ENCODE measurements around the gene TMEM74B. TPM values are rescaled to one million over a fixed set of nuclear protein-coding genes. Genes with fewer than 3 reads are reported as not detected.

The TMEM74B gene
- total RNA-seq, 1 experiment from 2014 or later: 4.9 TPM

- Histone ChIP-seq H3K27ac (ENCODE audit: insufficient read length, low read depth, low read length) (no peak overlapping the region), H3T11ph (ENCODE audit: low read length) (no peak overlapping the region), H3K4me2 (ENCODE audit: insufficient read depth, insufficient read length, low read length) (no peak overlapping the region), H3K23ac (ENCODE audit: insufficient read length, low read depth, low read length) (no peak overlapping the region), H3K27me3 (ENCODE audit: insufficient read depth, low read length) (no peaks in the 10 kb centered on the region; the same call in 1 of the 2 replicates), H3K56ac (ENCODE audit: insufficient read length, low read depth, low read length) (no peak overlapping the region), H3K4ac (ENCODE audit: low read depth, low read length) (no peak overlapping the region), H4K91ac (ENCODE audit: insufficient read length, low read depth, low read length) (no peak overlapping the region), H4K5ac (ENCODE audit: insufficient read length, low read depth, low read length) (no peak overlapping the region), H3K23me2 (ENCODE audit: insufficient read length, low read depth, low read length, poor library complexity, severe bottlenecking) (no peaks in the 10 kb centered on the region), H2BK120ac (ENCODE audit: low read depth, low read length, poor library complexity, severe bottlenecking) (no peak overlapping the region), H4K8ac (replicated peaks; ENCODE audit: insufficient read length, low read depth, low read length) (no peak overlapping the region), H3K18ac (ENCODE audit: insufficient read length, low read depth, low read length) (no peak overlapping the region), H3K9me3 (ENCODE audit: control insufficient read depth, low read depth, low read length) (no peaks in the 10 kb centered on the region), H3K9ac (ENCODE audit: extremely low read depth, insufficient read length, low read length) (no peak overlapping the region), H3K14ac (ENCODE audit: insufficient read depth, low read length) (no peak overlapping the region), H2BK15ac (ENCODE audit: low read depth, low read length) (no peak overlapping the region), H2BK20ac (ENCODE audit: low read depth, low read length, poor library complexity, severe bottlenecking) (no peak overlapping the region), H3K79me2 (ENCODE audit: insufficient read depth, low read length) (no peaks in the 10 kb centered on the region; the same call in 1 of the 2 replicates), H2AK5ac (ENCODE audit: insufficient read length, low read length) (no peak overlapping the region), H3K79me1 (ENCODE audit: insufficient read depth, low read depth, low read length, poor library complexity, severe bottlenecking) (no peaks in the 10 kb centered on the region), H2AFZ (ENCODE audit: low read length) (no peak overlapping the region), H2BK12ac (ENCODE audit: insufficient read length, low read depth, low read length) (no peak overlapping the region), H2BK5ac (ENCODE audit: insufficient read length, low read length) (no peak overlapping the region), H4K20me1 (ENCODE audit: control insufficient read depth, insufficient read depth, insufficient read length) (no peaks in the 10 kb centered on the region), H3K4me1 (ENCODE audit: insufficient read depth, low read length) (no peaks in the 10 kb centered on the region)
- H3K27ac Mint-ChIP-seq: no peak overlapping the region
- no CpG with 5 or more reads among the region's 6 CpGs for WGBS (ENCODE audit: extremely low coverage, insufficient read length, low lambda C conversion rate)
- H3K27me3 Mint-ChIP-seq (ENCODE audit: low read depth): no peaks in the 10 kb centered on the region
- no peaks in the 10 kb centered on the region for H3K4me1 Mint-ChIP-seq
- H3K9me3 Mint-ChIP-seq: no peaks in the 10 kb centered on the region
- no peak overlapping the region for H3K4me3 Mint-ChIP-seq
- no peak for DNase-seq
- peaks cover 22 to 70% (median 66%) of the 10 kb centered on the region in 3 experiments; a peak in 6 of 7 replicates for H3K36me3 Mint-ChIP-seq (ENCODE audit: insufficient read depth in 1 of 3, low read depth in 3 of 3)
- TF ChIP-seq CTCF (conservative IDR thresholded peaks at IDR 0.05): no peak
Observed at GRCh38 chr20:1163105-1163504, 21.7 kb downstream of the TMEM74B start.

Measured in H9 (cell line).